ENCODE data around the gene WDR93.

The WDR93 gene

DNA sequence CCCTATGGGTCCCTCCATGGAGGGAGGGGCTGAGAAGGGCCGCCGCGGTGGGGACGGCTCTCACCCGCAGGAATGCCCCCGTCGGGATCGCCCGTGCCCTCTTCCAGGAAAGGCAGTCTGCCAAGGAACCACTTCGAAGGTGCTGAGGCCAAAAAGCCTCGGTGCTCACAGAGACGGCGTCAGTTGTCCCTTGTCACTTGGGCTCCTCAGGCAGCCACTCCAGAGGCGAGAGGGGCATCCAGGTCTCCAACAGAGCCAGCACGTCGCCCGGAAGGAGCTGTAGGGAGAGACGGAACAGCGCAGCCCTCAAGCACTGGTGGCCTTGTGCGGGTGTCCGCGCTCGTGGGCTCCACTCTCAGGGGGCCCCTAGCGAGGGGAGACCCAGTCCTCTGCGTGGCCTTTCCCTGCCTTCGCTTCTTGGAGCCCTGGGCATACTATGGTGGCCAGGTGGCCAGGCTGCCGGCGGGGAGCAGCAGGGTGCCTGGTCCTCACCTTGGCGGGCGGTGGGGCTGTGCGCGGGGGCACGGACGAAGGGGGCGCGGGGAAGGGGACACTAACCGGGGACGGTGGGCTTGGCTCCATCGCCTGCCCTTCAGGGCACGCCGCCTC, 59.4 kb downstream of the WDR93 start:
- peak; percentile 18 to 84 (median 79) for DNase-seq

DNA sequence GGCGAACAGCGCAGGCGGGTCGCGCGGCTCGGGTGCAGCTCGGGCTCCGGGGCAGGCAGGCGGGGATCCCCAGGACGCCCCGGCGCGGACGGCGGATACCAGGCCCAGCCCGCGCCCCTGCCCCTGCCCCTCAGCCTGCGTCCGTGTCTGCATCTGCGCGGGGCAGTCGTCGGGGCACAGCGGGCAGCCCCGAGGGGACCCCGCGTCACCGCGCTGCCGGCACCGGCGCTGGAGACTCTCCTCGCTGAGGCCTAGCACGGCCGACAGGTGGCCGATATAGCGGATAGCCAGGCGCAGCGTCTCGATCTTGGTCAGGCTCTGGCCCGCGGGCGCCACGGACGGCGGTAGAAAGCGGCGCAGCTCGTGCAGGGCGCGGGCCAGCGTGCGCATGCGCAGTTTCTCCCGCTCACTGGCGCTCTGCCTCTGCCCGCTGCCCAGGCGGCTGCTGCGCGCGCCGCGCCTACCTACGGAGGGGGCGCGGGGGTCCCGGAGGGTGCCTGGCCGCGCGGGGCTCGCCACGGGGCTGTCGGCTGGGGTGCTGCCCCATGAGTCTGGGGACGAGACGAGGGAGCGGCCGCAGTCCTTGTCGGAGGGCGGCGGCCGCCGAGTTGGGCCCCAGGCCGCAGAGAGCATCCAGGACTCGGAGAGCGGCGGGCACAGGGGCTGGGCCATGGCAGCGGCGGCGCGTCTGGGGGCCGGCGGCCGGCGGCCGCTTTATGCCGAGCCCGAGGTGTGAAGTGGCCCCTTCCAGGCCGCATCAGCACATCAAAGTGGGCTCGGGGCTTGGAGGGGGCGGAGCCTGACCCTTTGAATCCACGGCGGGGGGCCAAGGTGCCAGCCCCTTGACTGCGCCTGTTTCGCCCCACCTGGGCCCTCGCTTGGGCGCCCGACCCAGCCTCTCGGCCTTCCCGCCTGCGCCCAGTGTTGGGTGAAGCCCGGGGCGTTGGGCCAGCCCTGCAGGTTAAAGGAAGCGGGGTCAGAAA, 60.2 kb downstream of the WDR93 start, which contains the start of gene MESP1:
Gene MESP1 (minus strand): TSS at position 690 of the 983 bp plus-strand sequence. CDS start 18 bp downstream, at position 672.
- DNase-seq = peak; percentile 93 to 97 (median 96)

DNA sequence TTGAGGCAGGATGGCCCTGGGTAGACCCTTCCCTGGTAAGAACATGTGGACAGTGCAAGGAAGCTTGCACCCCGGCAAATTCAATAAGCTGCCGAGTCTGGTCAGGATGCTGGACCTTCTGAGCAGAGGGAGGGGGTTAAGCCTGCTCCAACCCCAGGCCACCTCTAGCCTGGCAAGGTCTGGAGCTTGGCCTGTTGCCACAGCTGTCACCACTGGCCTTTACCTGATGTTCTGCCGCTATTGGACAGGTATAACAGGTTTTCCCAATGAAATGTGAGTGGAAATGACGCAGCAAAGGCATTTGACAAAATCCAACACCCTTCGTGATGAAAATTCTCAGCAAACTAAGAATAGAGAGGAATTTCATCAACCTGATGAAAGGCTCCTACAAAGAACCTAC, 61.1 kb downstream of the WDR93 start:
- peak in 1 of 3 experiments; percentile 44 for DNase-seq

DNA sequence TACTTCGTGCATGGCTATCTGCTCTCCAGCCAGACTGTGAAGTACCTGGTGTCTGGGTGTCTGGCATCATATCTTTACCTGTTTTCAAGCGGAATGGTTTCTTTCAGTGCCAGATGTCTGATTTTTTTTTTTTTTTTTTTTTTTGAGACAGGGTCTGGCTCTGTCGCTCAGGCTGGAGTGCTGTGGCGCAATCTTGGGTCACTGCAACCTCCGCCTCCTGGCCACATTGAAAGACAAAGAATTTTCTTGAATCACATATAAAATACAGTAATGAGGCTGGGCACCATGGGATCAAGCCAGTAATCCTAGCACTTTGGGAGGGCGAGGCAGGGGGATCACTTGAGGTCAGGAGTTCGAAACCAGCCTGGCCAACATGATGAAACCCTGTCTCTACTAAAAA, 63.2 kb downstream of the WDR93 start:
- DNase-seq = no peak

DNA sequence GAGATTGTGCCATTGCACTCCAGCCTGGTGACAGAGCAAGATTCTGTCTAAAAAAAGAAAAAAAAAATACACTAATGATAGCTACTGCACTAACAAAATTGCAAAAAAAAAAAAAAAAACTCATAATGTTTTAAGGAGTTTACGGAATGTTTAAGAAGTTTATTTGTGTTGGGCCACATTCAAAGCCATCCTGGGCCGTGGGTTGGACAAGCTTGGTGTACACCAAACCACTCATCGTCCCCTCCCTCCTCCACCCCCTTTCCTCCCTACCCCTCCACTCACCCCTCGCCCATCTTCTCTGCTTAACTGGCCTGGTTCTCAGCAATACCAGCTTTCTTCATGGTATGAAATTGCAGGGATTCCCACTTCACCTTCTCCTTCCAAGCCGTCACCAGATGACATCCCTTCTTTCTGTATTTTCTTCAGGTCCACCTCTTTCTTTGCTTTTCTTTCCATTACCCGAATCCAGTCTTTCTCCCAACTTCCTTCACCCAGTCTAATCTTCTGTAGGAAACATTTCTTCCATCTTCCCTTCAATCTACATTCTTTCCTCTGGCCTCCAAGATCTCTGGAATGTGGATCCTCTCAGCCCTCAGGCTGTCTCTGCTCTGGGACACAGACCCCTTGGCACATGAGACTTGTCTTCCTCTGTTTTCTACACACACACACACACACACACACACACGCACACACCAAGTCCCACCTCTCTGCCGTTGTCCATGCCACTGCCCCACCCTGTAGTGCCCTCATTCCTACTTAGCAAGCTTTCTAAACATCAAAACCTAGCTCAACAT, 63.9 kb downstream of the WDR93 start:
- DNase-seq = no peak

DNA sequence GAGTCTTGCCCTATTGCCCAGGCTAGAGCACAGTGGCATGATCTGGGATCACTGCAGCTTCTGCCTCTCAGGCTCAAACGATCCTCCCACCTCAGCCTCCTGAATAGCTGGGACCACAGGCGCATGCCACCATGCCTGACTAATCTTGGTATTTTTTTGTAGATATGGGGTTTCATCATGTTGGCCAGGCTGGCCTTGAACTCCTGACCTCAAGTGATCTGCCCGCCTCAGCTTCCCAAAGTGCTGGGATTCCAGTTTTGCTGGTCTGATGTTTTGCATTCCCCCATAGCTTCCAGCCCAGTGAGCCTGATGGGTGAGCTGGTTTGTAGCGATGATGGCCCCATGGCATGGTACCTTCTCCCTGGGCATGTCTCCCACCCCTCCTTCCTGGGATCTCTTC, 65.1 kb downstream of the WDR93 start:
- no peak for DNase-seq

DNA sequence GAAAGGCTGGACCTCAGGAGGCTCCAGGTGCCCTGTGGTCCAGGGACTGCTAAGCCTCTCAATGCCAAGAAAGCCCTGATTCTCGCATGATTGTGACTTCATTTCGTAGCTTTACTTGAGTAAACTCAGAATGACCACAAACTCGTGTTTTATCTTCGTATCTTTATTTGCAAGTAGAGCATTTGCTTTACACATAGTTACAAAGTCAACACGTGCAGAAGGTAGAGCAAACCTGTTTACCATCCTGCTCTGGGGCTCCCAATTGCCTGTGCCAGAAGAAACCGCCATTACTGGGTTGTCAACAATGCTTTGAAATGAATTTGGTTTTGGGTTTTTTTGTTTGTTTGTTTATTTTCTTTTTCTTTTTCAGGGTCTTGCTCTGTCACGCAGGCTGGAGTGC, 66.3 kb downstream of the WDR93 start:
- no peak for DNase-seq

DNA sequence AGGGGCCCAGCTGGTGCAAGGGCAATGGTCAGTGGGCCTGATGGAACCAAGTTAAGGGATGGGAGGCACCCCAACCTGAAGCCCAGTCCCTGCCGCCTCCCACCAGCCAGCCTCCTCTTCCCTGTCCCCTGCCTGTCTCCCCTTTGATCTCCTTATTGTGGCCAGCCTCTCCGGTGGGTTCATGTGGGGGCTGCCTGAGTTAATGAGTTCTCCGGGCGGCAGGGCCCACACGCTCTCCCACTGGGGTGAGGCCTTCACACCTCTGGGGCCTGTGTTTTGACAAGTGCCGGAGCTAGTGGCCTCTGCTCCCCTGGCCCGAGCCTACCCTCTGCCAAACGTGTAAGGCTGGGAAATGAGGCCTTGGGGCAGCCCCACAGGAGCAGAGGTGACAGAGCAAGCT, 67.7 kb downstream of the WDR93 start:
- no peak for DNase-seq

DNA sequence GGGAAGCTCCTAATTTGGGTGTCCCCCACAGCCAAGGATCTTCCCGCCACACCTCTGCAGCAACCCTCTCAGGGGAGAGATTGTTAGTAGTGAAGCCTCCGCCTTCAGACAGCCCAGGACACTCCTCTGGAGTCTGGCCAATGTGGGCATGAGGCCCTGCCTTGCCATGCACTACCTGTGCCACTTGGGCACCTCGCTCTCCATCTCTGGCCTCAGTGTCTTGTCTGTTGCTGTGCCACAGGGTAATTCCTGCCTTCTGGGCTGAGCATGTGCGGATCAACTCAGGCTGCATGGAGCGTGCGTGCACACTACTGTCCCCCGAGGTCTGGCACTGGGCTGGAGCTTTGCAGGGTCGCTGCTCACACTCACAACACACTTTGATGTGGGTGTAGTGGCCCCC, 68.4 kb downstream of the WDR93 start:
- no peak for DNase-seq

DNA sequence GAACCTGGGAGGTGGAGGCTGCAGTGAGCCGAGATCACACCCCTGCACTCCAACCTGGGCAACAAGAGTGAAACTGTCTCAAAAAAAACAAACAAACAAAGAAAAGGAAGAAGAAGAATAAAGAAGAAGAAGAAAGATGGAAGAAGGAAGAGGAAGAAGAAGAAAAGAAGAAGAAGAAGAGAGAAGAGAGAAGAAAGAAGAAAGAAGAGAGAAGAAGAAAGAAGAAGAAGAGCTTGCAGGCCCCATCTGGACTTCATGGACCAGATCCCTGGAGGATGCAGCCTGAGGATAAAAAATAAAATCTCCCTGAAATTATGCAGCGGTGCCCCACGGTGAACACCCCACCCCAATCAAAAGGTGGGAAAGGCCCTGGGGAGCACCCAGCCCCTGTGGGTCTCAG, 69.2 kb downstream of the WDR93 start:
- DNase-seq = no peak

DNA sequence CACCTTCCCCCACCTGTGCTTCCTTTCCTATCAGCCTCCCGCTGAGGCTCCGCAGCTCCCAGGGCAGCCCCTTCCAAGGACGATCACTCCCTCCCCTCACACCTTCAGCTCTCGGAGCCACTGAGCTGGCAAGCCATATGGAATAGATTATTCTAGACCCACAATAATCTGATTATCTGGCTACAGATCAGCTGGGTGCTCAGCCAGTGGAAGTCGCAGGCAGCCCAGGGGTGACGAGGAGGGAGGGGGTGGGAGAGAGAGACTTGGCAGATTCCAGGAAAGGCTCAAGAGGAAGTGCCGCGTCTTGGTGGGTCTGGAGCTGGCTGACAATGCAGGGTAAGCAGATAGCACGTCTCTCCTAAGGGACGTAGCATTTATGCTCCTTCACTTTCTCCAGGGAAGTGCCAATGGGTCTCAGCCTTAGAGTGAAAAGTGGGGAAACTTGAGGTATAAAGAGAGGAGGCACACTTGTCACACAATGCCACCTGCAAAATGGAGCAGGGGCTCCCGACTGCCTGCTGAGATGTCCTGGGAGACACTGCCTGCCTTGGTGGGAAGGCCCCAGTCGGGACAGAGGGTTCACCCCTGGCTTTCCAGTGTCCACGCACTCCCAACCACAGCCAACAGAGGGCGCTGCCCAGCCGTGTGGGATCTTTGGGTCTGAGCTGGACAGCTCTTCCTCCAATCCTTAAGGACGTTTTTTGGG, 69.8 kb downstream of the WDR93 start:
- peak; percentile 49 to 74 (median 67) for DNase-seq

DNA sequence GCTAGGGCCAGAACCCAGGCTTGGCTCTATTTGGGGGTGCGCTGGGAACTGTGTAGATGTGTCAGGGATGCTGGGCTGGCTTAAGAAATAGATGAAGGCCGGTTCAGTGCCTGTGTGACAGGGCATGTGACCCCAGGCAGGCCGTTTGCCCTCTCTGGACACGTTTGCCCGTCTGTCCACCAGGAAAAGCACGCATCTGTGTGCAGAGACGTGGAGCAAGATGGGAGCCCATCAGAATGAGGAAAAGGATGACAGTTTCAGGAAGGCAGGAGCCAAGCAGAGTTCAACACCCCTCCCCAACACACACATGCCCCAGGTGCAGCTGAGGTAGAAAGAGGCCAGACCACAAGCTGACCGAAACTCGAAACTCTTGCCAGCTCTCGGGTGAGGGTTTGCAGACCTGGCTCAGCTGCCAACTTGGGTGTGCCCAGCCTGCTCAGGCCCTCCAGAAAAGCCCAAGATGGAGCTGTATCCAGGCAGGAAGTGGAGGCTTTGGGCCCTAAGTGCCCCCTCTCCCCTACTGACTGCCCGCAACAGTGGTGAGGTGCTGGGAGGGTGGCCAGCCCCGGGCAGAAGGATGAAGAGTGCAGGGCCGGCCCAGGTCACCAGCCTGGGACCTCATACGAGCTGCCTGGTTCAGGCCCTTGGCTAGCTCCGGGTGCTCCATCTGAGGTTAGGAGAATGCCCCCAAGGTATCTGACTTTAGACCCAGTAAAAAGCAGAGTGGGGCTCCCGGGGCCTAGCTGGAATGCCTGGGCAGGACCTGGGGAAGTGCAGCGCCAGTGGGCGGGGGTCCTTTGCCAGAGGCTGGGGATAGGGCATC, 70.6 kb downstream of the WDR93 start:
- DNase-seq = no peak

DNA sequence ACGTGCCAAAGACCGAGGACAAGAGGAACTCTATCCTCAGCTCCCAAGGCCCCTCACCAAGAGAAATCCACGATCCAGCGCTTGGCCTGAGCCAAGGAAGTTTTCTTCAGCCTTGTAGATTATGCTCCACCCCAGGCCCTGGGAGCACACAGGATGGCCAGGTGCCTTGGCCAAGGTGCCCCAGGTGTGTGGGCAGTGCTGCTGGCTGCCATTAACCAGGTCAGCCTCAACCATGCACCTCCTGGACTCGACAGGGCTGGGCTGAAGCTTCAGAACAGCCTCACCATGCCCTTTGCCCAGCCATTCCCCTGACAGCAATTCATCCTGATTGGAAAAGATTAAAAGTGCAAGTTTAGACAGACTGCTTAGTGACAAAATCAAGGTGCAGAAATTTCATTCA, 71.3 kb downstream of the WDR93 start:
- no peak for DNase-seq

DNA sequence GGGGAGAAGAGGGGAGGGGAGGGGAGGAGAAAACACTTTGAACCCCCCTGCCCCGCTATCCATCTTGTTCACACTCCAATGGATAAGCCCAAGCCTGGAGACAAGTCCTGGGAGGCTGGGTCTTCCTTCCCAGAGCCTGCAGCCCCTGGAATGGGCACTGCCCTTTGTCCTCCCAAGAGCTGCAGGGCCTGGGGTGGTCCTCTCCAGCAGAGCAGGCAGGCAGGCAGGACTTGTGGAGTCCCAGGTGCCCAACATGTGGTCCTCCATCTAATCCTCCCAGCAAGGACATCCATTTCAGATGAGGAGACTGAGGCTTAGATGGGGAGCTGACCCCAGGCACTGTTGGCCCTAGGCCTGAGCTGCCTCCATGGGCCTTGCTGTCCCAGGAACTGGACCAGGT, 75.1 kb downstream of the WDR93 start:
- no peak for DNase-seq

DNA sequence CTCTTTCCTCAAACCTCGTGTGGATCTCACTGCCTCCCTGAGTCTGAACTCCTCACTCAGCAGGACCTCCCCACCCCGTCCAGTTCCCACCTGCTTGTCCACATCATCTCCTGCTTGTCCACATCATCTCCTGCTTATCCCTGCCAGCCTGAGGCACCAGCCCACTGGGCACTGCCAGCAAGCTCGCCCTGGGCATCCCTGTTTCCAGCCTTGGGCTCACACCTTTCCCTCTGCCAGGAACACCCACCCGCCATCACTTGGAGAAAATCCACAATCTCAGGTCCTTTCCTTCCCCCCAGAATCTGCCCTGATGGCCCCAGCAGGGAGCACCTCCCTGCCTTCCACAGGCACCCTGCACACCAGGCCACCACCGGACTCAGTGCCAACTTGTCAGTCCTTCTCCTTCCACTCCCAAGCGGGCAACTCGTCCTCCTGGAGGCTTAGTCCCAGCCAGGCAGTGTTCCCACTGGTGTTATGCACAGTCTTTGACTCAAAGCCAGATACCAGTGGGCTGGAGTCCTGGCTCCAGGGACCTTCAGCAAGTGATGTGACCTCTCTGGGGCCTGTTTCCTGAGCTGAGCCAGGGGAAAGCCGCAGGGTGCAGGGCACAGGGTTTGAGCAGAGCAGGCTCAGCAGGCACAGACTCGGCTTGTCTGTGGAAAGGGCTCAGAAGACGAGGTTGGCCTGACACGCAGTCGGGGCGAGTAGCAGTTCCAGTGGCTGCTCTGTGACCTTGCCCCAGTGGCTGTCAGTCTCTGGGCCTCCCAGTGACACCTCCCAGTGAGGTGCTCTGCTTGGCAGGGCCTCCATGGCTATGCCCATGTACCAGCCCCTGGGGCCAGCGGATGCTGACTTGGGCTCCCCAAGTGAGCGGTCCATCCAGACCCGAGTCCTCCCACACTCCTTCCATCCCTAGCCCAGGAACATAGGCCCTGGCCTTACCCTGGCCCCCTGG, 76.0 kb downstream of the WDR93 start:
- DNase-seq = no peak

DNA sequence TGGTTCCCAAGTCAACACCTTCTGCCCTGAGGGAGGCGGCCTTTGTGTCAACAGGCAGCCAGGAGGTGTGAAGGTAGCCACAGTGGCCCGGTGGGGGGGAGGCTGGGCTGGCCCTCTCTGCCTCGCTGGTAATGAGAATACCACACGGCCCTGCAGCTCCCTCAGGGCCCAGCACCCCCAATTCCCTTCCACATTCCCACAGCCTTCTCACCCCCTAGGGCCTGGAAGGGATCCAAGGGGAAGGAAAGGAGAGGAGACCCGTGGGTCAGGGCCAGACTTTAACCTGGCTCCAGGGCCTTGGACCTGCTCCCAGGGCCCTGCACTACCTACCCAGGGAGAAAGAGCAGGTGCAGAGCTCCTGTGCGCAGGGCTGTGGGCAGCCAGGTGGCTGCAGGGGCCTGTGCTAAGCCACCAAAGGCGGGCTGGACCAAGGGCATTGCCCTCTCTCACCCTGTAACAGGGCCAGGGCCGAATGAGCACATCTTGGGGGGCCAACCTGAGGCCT, 76.9 kb downstream of the WDR93 start:
- no peak for DNase-seq

DNA sequence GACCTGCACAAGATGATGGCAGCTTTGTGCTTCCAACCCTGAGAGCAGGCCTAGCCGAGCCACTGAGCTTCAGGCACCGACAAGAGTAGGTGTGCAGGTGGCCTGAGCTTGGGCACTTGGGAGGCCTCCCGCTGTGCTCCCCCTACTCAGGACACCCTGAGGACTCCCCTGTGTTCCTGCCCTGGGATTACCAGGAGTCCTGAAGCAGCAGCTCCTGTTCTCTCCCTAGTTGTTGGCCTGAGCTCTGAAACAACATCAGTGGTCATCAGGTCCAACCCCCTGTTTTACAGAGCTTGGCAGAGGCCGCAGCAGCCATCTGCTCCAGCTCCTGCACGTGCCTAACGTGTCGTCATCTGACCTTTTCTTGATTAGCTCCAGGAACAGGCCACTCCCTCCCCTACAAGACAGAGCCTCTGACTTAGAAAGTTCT, 77.5 kb downstream of the WDR93 start:
- no peak for DNase-seq

DNA sequence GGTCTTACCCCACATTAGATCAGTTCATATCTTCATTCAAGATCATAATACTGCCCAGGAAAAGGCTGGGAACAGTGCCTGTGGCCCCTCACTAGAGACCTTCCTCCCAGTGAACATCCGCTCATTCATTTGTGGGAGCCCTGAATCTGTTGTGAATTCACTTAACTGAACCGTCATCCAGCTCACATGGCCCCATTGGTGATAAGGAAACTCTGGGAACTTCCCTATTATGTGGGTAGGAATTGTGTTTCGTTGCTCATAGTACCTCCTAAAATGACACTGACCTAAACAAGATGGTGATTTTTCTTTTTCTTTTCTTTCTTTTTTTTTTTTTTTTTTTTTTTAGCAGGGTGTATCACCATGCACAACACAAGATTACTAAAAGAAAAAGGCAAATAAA, 78.8 kb downstream of the WDR93 start:
- DNase-seq = no peak

DNA sequence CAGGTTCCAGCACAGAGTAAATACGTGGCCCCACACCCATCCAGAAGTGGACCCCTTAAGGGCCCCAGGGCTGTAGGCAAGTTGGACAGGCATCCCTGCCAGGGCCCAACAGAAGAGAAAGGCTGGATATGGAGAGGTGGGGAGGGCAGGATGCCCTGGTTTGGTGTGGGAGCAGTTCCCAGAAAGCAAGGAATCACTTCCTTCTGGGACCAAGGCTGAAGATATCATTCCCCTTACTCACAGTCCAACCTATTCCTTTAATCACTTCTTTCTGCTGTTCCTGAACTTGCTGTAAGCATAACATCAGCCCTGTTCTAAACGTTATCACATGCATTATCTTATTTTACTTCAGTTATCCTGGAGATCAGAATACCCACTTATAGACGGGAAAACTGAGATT, 79.4 kb downstream of the WDR93 start:
- no peak for DNase-seq

DNA sequence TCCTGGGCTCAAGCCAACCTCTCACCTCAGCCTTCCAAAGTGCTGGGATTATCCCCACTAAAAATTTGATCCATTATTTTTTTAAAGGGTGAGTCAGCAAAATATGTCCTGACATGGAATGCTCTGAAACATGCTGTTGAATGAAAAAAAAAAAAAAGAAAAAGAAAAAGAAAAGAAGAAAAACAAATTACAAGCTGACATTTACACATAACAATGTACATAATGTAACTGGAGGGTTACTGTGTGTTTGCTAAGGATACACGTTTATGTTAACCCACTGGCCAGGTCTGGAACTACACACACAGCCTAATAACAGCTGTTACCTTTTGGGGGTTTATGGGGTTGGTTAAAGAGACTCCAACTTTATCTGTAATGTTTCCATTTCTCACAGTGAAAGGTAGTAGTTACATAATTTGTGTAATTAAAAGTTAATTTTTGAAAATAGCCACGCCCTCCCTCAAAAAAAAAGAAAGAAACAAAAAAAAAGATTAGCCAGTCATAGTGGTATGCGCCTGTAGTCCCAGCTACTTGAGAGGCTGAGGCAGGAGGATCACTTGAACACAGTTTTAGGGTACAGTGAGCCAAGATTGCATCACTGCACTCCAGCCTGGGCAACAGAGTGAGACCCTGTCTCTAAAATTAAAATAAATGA, 82.4 kb downstream of the WDR93 start:
- DNase-seq = no peak

All from NCI-H1417 (cell line).